HepG2 (cell line): ENCODE data around the gene ARHGAP31. TPM values are rescaled to one million over a fixed set of nuclear protein-coding genes. Genes with fewer than 3 reads are reported as not detected.

Experiments used
- ATAC-seq: fragments of 200-7000 bp; cut with Tn5 transposase; 3 replicates; pipeline ENCODE4 v1.9.1; 2020; ENCODE audit warnings: mild to moderate bottlenecking, moderate library complexity
- BruUV-seq: library from RNA; stranded (reverse); fragments of 400-500 nt; replicated peaks from 2 replicates; lab custom pipeline; 2021; lab: Mats Ljungman, UMichigan
- CTCF ChIA-PET: fragments of 300-600 bp; formaldehyde crosslinking; extraction: SDS; loops from one replicate; lab custom pipeline; 2021; ENCODE audit warnings: low total read pairs, inconsistent platforms, low intra/inter-chr PET ratio; lab: Yijun Ruan, JAX
- POLR2A ChIA-PET: fragments of 350-600 bp; sonication (Branson Sonifier 250); formaldehyde crosslinking; loops from one replicate; lab custom pipeline; 2020; ENCODE audit warnings: antibody characterized with exemption, inconsistent platforms; lab: Yijun Ruan, JAX
- DNase-seq: peaks from one replicate; pipeline ENCODE4 v3.0.0-alpha.2; 2015; ENCODE audit warnings: low spot score
- FAIRE-seq: peaks from 3 replicates; lab custom pipeline; 2011; peaks lifted over from hg19 to GRCh38; lab: Jason Lieb, UNC
- H2AFZ ChIP-seq: one replicate; pipeline ENCODE4 v1.6.1; 2011; ENCODE audit warnings: low read length, inconsistent platforms
- H3K27ac ChIP-seq: fragments of 300-600 bp; 3 replicates; pipeline ENCODE4 v1.8.0; 2011; ENCODE audit warnings: mixed run types, mild to moderate bottlenecking, mixed read lengths, low read length, inconsistent platforms; ENCODE audit not compliant: insufficient read depth; ENCODE audit errors: extremely low read length
- H3K27me3 ChIP-seq, 2 experiments: fragments of 200-600 bp in 1 of 2; 2 replicates in 1 of 2; 3 replicates in 1 of 2; pipeline versions ENCODE4 v1.6.0 to v1.8.0; 2011; ENCODE audit warnings: low read length in 2 of 2, mild to moderate bottlenecking in 2 of 2, moderate library complexity in 2 of 2, inconsistent platforms in 1 of 2; ENCODE audit not compliant: insufficient read depth in 2 of 2, control insufficient read depth in 1 of 2
- H3K36me3 ChIP-seq, 2 experiments: fragments of 200-600 bp in 1 of 2; replicated peaks in 1 of 2; 2 replicates in 1 of 2; 3 replicates in 1 of 2; pipeline versions ENCODE4 v1.5.1 to v1.8.0; 2011; ENCODE audit warnings: low read length in 2 of 2, inconsistent platforms in 1 of 2; ENCODE audit not compliant: insufficient read depth in 2 of 2, control insufficient read depth in 1 of 2
- H3K4me1 ChIP-seq: 2 replicates; pipeline ENCODE4 v1.5.1; 2012; ENCODE audit warnings: low read length, inconsistent platforms; ENCODE audit not compliant: insufficient read depth
- H3K4me2 ChIP-seq: 2 replicates; pipeline ENCODE4 v1.6.0; 2011; ENCODE audit warnings: low read depth, low read length, inconsistent platforms
- H3K4me3 ChIP-seq, 3 experiments: fragments of 200-600 bp in 1 of 3; sonication (generic), shearing (Covaris generic) in 1 of 3; replicated peaks in 1 of 3; 2 replicates each; pipeline ENCODE4 v1.5.1; 2011 to 2016; ENCODE audit warnings: low read length in 3 of 3, inconsistent platforms in 2 of 3, low read depth in 2 of 3, mild to moderate bottlenecking in 2 of 3, control low read depth in 1 of 3, mixed read lengths in 1 of 3; ENCODE audit not compliant: insufficient read depth in 1 of 3
- H3K79me2 ChIP-seq: one replicate; pipeline ENCODE4 v1.6.1; 2011; ENCODE audit warnings: low read length, inconsistent platforms; ENCODE audit not compliant: insufficient read depth
- H3K9ac ChIP-seq: 2 replicates; pipeline ENCODE4 v1.6.0; 2011; ENCODE audit warnings: mild to moderate bottlenecking, low read depth, low read length, inconsistent platforms; ENCODE audit not compliant: insufficient read depth
- H3K9me3 ChIP-seq: 2 replicates; pipeline ENCODE4 v1.5.1; 2012; ENCODE audit warnings: mild to moderate bottlenecking, low read length
- H4K20me1 ChIP-seq: 2 replicates; pipeline ENCODE4 v1.6.0; 2011; ENCODE audit warnings: inconsistent platforms, mild to moderate bottlenecking, low read length, moderate library complexity; ENCODE audit not compliant: insufficient read depth
- CEBPB ChIP-seq: IDR thresholded peaks from 2 replicates; pipeline ENCODE4 v1.6.1; 2011; ENCODE audit warnings: low read depth, low read length, improper control_type of control experiment, borderline replicate concordance
- DMAP1 ChIP-seq: IDR thresholded peaks from 2 replicates; pipeline ENCODE4 v1.6.1; 2016
- DNMT1 ChIP-seq: sonication (generic); formaldehyde crosslinking; IDR thresholded peaks from 2 replicates; pipeline ENCODE4 v1.5.1; 2020; ENCODE audit warnings: mild to moderate bottlenecking, missing genetic modification reagents
- HNRNPL ChIP-seq: fragments of 200-400 bp; formaldehyde crosslinking; IDR thresholded peaks from 2 replicates; pipeline ENCODE4 v1.6.1; 2017; ENCODE audit warnings: mild to moderate bottlenecking, low read depth, low read length
- KAT7 ChIP-seq: IDR thresholded peaks from 2 replicates; pipeline ENCODE4 v1.6.1; 2018; ENCODE audit warnings: borderline replicate concordance, missing compliant biosample characterization
- KDM6A ChIP-seq: IDR thresholded peaks from 2 replicates; pipeline ENCODE4 v1.6.1; 2016; ENCODE audit warnings: low read depth
- NCOA5 ChIP-seq: sonication (generic); formaldehyde crosslinking; IDR thresholded peaks from 2 replicates; pipeline ENCODE4 v1.4.0; 2020; ENCODE audit warnings: missing genetic modification reagents
- POLR2A ChIP-seq, 2 experiments: IDR thresholded peaks; 2 replicates each; pipeline ENCODE4 v1.6.1; 2011; ENCODE audit warnings: low read depth in 2 of 2, low read length in 2 of 2, mild to moderate bottlenecking in 1 of 2, moderate library complexity in 1 of 2; ENCODE audit not compliant: insufficient read depth in 1 of 2
- RAD51 ChIP-seq: fragments of 450-650 bp; IDR thresholded peaks from 2 replicates; pipeline ENCODE4 v1.6.1; 2016; ENCODE audit warnings: borderline replicate concordance
- RFX5 ChIP-seq: IDR thresholded peaks from 2 replicates; pipeline ENCODE4 v1.6.1; 2011; ENCODE audit warnings: low read depth, low read length, improper control_type of control experiment
- SUZ12 ChIP-seq: fragments of 150-350 bp; IDR thresholded peaks from 2 replicates; pipeline ENCODE4 v1.6.1; 2014; ENCODE audit warnings: low read depth, low read length
- ZFP90 ChIP-seq: sonication (generic); formaldehyde crosslinking; IDR thresholded peaks from 2 replicates; pipeline ENCODE4 v1.8.0; 2022; ENCODE audit warnings: missing genetic modification reagents, mild to moderate bottlenecking, inconsistent platforms, borderline replicate concordance
- ZNF367 ChIP-seq: sonication (generic); formaldehyde crosslinking; IDR thresholded peaks from 2 replicates; pipeline ENCODE4 v1.4.0; 2020; ENCODE audit warnings: missing genetic modification reagents, borderline replicate concordance
- ZNF678 ChIP-seq: sonication (generic); formaldehyde crosslinking; IDR thresholded peaks from 2 replicates; pipeline ENCODE4 v1.4.0; 2020; ENCODE audit warnings: mild to moderate bottlenecking, missing genetic modification reagents
- ZNF891 ChIP-seq: sonication (generic); formaldehyde crosslinking; IDR thresholded peaks from 2 replicates; pipeline ENCODE4 v1.5.0; 2020; ENCODE audit warnings: mild to moderate bottlenecking, missing genetic modification reagents
- WGBS: methylation state at CpG from one replicate; pipeline ENCODE4 v1.1.6; 2017; ENCODE audit warnings: low lambda C conversion rate; 5-methylcytosine and 5-hydroxymethylcytosine counted together
- in situ Hi-C: cut with HindIII; loops from 2 replicates; pipeline ENCODE4 v1.10.0; 2017; ENCODE audit warnings: low pct_unique_long_range_greater_than_20kb; ENCODE audit not compliant: extremely low pct_ligation_motif_present
- intact Hi-C: fragments of 100-400 bp; cut with micrococcal nuclease; formaldehyde crosslinking; loops from one replicate; pipeline ENCODE4 v1.10.0; 2022; ENCODE audit not compliant: unreplicated experiment
- polyA plus RNA-seq, 8 experiments: library from polyadenylated mRNA; depleted of rRNA in 3 of 8; stranded (reverse) in 7 of 8; unstranded in 1 of 8; fragments of >200 nt; fragmentation: Illumina TruSeq in 4 of 8; extraction: Trizol in 4 of 8; gene quantifications; 2 replicates each; pipeline versions ENCODE4 v1.2.1 to v1.2.3, GENCODE V29; 2011 to 2016; ENCODE audit warnings: low read depth in 4 of 8, missing spikeins in 1 of 8, mixed read lengths in 1 of 8; ENCODE audit not compliant: insufficient read depth in 1 of 8
- total RNA-seq, 5 experiments: library from RNA; depleted of rRNA; stranded (reverse); fragments of >200 nt; fragmentation: Illumina TruSeq; extraction: Trizol; gene quantifications; 2 replicates each; pipeline ENCODE4 v1.2.3, GENCODE V29; 2016; ENCODE audit warnings: low read depth in 1 of 5
- TF ChIP-seq, protein P1 (sequence below): sonication (generic); formaldehyde crosslinking; IDR thresholded peaks from 2 replicates; pipeline ENCODE4 v1.4.0; 2020; ENCODE audit warnings: missing genetic modification reagents
- TF ChIP-seq, protein P2 (sequence below): IDR thresholded peaks from 2 replicates; pipeline ENCODE4 v1.6.1; 2016
- TF ChIP-seq, protein P3 (sequence below): sonication (generic); formaldehyde crosslinking; IDR thresholded peaks from 2 replicates; pipeline ENCODE4 v1.9.0; 2021; ENCODE audit warnings: missing genetic modification reagents, mild to moderate bottlenecking, borderline replicate concordance

ARHGAP31 gene
- total and polyA plus RNA-seq, 2 of the 13 experiments (the other 11 are each of a cell fraction or from before 2014, with no cell fraction given), result not detected

DNA sequence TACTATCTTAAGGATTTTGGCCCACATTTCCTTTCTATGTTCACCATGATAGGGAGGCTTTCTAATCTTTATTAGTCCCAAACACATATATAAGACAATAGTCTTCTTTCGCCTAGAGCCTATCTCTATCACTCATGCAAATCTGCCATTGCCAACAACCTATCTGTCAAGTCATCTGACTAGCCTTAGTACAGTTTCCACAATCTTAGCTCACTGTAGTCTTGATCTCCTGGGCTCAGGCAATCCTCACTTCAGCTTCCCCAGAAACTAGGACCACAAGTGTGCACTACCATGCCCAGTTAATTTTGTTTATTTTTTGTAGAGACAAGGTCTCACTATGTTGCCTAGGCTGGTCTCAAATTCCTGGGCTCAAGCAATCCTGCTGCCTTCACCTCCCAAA, 162.3 kb downstream of the ARHGAP31 start:
- intact Hi-C loops, result no loop called here
- H3K79me2 ChIP-seq, result peaks cover 35% of the 10 kb centered on the region
- POLR2A ChIA-PET, result no interaction called here
- no peak for FAIRE-seq
- TF ChIP-seq HNRNPL, result no peak
- TF ChIP-seq ZNF678 (CRISPR knock-in tag), result no peak
- no peak for TF ChIP-seq ZNF367 (CRISPR knock-in tag)
- peak in 1 of 2 experiments; percentile 27; a peak in 1 of 4 replicates for TF ChIP-seq POLR2A (IDR thresholded peaks at IDR 0.05; ENCODE audit: insufficient read depth in 1 of 2, low read depth in 2 of 2, low read length in 2 of 2)
- no peak for TF ChIP-seq CEBPB
- TF ChIP-seq DMAP1 (CRISPR knock-in tag), result no peak
- TF ChIP-seq DNMT1 (CRISPR knock-in tag), result no peak
- TF ChIP-seq, all 625 proteins: peak for 1
- Histone ChIP-seq H3K4me3 (no peak overlapping the region), H4K20me1 (peaks cover 3% of the 10 kb centered on the region; the same call in 1 of the 2 replicates), H3K9me3 (no peaks in the 10 kb centered on the region), H3K4me1 (peaks cover 20% of the 10 kb centered on the region), H3K9ac (no peak overlapping the region), H3K4me2 (no peak overlapping the region), H2AFZ (no peak overlapping the region), H3K27me3 (no peaks in the 10 kb centered on the region), H3K27ac (no peak overlapping the region), H3K36me3 (peaks cover 11 to 83% of the 10 kb centered on the region in 2 experiments)
- ATAC-seq, result no peak
- in situ Hi-C loops, result no loop called here
- no peak for DNase-seq
- 100% methylated on average over 1 of the region's 1 CpG for WGBS
- BruUV-seq, result no TSS peak
- CTCF ChIA-PET, result no interaction called here

DNA sequence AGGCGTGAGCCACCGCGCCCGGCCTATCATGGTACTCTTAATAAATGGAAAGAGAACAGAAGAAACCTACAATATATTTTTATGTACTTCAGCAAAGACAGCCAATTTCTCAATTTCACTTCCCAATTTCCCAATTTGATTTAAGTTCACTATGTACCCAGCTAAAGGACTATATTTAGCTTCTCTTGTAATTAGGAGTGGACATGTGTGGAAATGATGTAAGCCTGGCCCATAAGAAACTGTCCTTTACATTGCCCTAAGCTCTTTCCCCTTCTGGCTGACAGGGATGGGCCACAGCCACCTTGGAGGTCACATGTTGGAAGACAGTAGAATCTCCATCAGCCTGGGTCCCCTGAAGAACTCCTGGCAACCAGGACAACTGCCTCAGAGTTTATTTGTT, 163.1 kb downstream of the ARHGAP31 start:
- H3K4me1 ChIP-seq, result peaks cover 26% of the 10 kb centered on the region
- H4K20me1 ChIP-seq, result peaks cover 3% of the 10 kb centered on the region; the same call in 1 of the 2 replicates
- no TSS peak for BruUV-seq
- H3K4me2 ChIP-seq, result no peak overlapping the region
- no peak overlapping the region for H3K4me3 ChIP-seq
- ATAC-seq (no peak), FAIRE-seq (no peak), DNase-seq (no peak)
- no peak for TF ChIP-seq RAD51
- TF ChIP-seq KAT7 (CRISPR knock-in tag), result no peak
- no peak for TF ChIP-seq NCOA5
- TF ChIP-seq KDM6A (CRISPR knock-in tag), result no peak
- TF ChIP-seq ZNF891 (CRISPR knock-in tag), result no peak
- TF ChIP-seq, protein P1, sequence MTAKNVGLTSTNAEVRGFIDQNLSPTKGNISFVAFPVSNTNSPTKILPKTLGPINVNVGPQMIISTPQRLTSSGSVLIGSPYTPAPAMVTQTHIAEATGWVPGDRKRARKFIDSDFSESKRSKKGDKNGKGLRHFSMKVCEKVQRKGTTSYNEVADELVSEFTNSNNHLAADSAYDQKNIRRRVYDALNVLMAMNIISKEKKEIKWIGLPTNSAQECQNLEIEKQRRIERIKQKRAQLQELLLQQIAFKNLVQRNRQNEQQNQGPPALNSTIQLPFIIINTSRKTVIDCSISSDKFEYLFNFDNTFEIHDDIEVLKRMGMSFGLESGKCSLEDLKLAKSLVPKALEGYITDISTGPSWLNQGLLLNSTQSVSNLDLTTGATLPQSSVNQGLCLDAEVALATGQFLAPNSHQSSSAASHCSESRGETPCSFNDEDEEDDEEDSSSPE (CRISPR knock-in tag), result no peak
- no peak for TF ChIP-seq ZFP90
- TF ChIP-seq SUZ12, result no peak
- TF ChIP-seq, protein P2, sequence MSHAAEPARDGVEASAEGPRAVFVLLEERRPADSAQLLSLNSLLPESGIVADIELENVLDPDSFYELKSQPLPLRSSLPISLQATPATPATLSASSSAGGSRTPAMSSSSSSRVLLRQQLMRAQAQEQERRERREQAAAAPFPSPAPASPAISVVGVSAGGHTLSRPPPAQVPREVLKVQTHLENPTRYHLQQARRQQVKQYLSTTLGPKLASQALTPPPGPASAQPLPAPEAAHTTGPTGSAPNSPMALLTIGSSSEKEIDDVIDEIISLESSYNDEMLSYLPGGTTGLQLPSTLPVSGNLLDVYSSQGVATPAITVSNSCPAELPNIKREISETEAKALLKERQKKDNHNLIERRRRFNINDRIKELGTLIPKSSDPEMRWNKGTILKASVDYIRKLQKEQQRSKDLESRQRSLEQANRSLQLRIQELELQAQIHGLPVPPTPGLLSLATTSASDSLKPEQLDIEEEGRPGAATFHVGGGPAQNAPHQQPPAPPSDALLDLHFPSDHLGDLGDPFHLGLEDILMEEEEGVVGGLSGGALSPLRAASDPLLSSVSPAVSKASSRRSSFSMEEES (CRISPR knock-in tag), result no peak
- TF ChIP-seq, protein P3, sequence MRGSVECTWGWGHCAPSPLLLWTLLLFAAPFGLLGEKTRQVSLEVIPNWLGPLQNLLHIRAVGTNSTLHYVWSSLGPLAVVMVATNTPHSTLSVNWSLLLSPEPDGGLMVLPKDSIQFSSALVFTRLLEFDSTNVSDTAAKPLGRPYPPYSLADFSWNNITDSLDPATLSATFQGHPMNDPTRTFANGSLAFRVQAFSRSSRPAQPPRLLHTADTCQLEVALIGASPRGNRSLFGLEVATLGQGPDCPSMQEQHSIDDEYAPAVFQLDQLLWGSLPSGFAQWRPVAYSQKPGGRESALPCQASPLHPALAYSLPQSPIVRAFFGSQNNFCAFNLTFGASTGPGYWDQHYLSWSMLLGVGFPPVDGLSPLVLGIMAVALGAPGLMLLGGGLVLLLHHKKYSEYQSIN (CRISPR knock-in tag), result no peak
- TF ChIP-seq RFX5, result no peak
- H3K27ac ChIP-seq, result no peak overlapping the region
- no peak overlapping the region for H3K9ac ChIP-seq
- intact Hi-C loops, result no loop called here
- peaks cover 11 to 77% of the 10 kb centered on the region in 2 experiments for H3K36me3 ChIP-seq
- 90% methylated on average over 4 of the region's 4 CpGs for WGBS
- H3K9me3 ChIP-seq, result no peaks in the 10 kb centered on the region
- in situ Hi-C loops, result no loop called here
- H3K79me2 ChIP-seq, result peaks cover 43% of the 10 kb centered on the region
- ChIA-PET POLR2A (no interaction called here), CTCF (no interaction called here)
- no peak overlapping the region for H2AFZ ChIP-seq
- H3K27me3 ChIP-seq, result no peaks in the 10 kb centered on the region
